KG1 (cell line): Measurements from ENCODE around the gene HSPA1B.
A peak's percentile ranks its signal among the peaks of the same experiment; 100 is the strongest.
"Not testable (repeated sequence)": the region's sequence is repeated elsewhere in the genome, so short reads cannot be mapped to it uniquely, and the experiment has no call there.

Experiments
- DNase-seq: peaks from one replicate; lab custom pipeline; 2025; lab: John Stamatoyannopoulos, UW

HSPA1B gene

GRCh38 chr6:31797588-31797987, 29.9 kb upstream of the HSPA1B start:
- DNase-seq, result no peak

GRCh38 chr6:31799781-31800180, 27.8 kb upstream of the HSPA1B start:
- DNase-seq, result no peak

- not testable (repeated sequence) for DNase-seq
Observed at GRCh38 chr6:31801031-31801927, 26.3 kb upstream of the HSPA1B start.

GRCh38 chr6:31805939-31806469, 21.5 kb upstream of the HSPA1B start:
- DNase-seq, result no peak

- peak; percentile 92 for DNase-seq
Observed at GRCh38 chr6:31806470-31807272, 20.9 kb upstream of the HSPA1B start, which contains the start of gene LSM2. LSM2 (minus strand) TSS chr6:31806966; CDS start chr6:31806757, 209 bp downstream.

GRCh38 chr6:31808599-31808998, 18.9 kb upstream of the HSPA1B start:
- DNase-seq, result not testable (repeated sequence)

GRCh38 chr6:31811645-31812044, 15.9 kb upstream of the HSPA1B start:
- no peak for DNase-seq

- no peak for DNase-seq
Observed at GRCh38 chr6:31813465-31813849, 14.1 kb upstream of the HSPA1B start.

- DNase-seq, result no peak
Observed at GRCh38 chr6:31814677-31815024, 12.9 kb upstream of the HSPA1B start.

- DNase-seq, result no peak
Observed at GRCh38 chr6:31815025-31815838, 12.3 kb upstream of the HSPA1B start, which contains the start of the genes HSPA1A and HSPA1L. HSPA1A (plus strand) TSS chr6:31815543; CDS start chr6:31815757, 214 bp downstream. HSPA1L (minus strand) TSS chr6:31815283; CDS start chr6:31811972, 3,311 bp downstream.

GRCh38 chr6:31817133-31817928, 10.2 kb upstream of the HSPA1B start:
- DNase-seq, result not testable (repeated sequence)

- DNase-seq, result not testable (repeated sequence)
Observed at GRCh38 chr6:31817929-31818511, 9.5 kb upstream of the HSPA1B start.

GRCh38 chr6:31819871-31820299, 7.7 kb upstream of the HSPA1B start:
- DNase-seq, result no peak

- not testable (repeated sequence) for DNase-seq
Observed at GRCh38 chr6:31820399-31820798, 7.1 kb upstream of the HSPA1B start.

- DNase-seq, result peak; percentile 75
Observed at GRCh38 chr6:31821301-31822035, 6.1 kb upstream of the HSPA1B start.

GRCh38 chr6:31822036-31822821, 5.3 kb upstream of the HSPA1B start:
- peak; percentile 75 for DNase-seq

- not testable (repeated sequence) for DNase-seq
Observed at GRCh38 chr6:31823592-31824196, 3.8 kb upstream of the HSPA1B start.

GRCh38 chr6:31825553-31825952, 2.0 kb upstream of the HSPA1B start:
- DNase-seq, result no peak
